Stimulated activated memory B cell treated with anti-CD40 and anti-IgM and Interleukin-4, amounts not matched to agents 10 μg/mL and 1 μg/mL and 100 μg/mL, for 72 hours (primary cell): Measurements from ENCODE around the gene TBKBP1.
"Not testable (repeated sequence)": the region's sequence is repeated elsewhere in the genome, so short reads cannot be mapped to it uniquely, and the experiment has no call there.

Source experiments
- ATAC-seq: fragments of 150-1000 bp; cut with Tn5 transposase; 2 replicates; pipeline ENCODE4 v1.10.0; 2021
- H3K27ac Mint-ChIP-seq: one replicate; pipeline ENCODE4 v1.8.0; 2022; ENCODE audit warnings: mild to moderate bottlenecking, mixed read lengths
- H3K27me3 Mint-ChIP-seq: one replicate; pipeline ENCODE4 v1.8.0; 2022; ENCODE audit warnings: mixed read lengths
- H3K36me3 Mint-ChIP-seq: one replicate; pipeline ENCODE4 v1.8.0; 2022; ENCODE audit warnings: mixed read lengths
- H3K4me1 Mint-ChIP-seq: one replicate; pipeline ENCODE4 v1.8.0; 2022; ENCODE audit warnings: mixed read lengths
- H3K4me3 Mint-ChIP-seq: one replicate; pipeline ENCODE4 v1.8.0; 2022; ENCODE audit warnings: mild to moderate bottlenecking, moderate library complexity, mixed read lengths
- H3K9me3 Mint-ChIP-seq: one replicate; pipeline ENCODE4 v1.8.0; 2022; ENCODE audit warnings: mixed read lengths

TBKBP1 gene

GRCh38 chr17:47670064-47670463 is 23.9 kb upstream of the TBKBP1 start:
- H3K4me3 Mint-ChIP-seq = no peak overlapping the region
- peaks cover 68% of the 10 kb centered on the region for H3K36me3 Mint-ChIP-seq
- H3K9me3 Mint-ChIP-seq = no peaks in the 10 kb centered on the region
- H3K4me1 Mint-ChIP-seq = peaks cover 7% of the 10 kb centered on the region
- H3K27me3 Mint-ChIP-seq = no peaks in the 10 kb centered on the region
- ATAC-seq = no peak
- peak overlapping the region; percentile 63 for H3K27ac Mint-ChIP-seq

GRCh38 chr17:47674499-47674898 is 19.5 kb upstream of the TBKBP1 start:
- peaks cover 7% of the 10 kb centered on the region for H3K4me1 Mint-ChIP-seq
- ATAC-seq = no peak
- no peak overlapping the region for H3K4me3 Mint-ChIP-seq
- H3K27ac Mint-ChIP-seq = no peak overlapping the region
- no peaks in the 10 kb centered on the region for H3K9me3 Mint-ChIP-seq
- H3K36me3 Mint-ChIP-seq = peaks cover 75% of the 10 kb centered on the region
- H3K27me3 Mint-ChIP-seq = no peaks in the 10 kb centered on the region

- Mint-ChIP-seq H3K4me3 (no peak overlapping the region), H3K27ac (no peak overlapping the region), H3K9me3 (no peaks in the 10 kb centered on the region), H3K27me3 (no peaks in the 10 kb centered on the region), H3K4me1 (no peaks in the 10 kb centered on the region), H3K36me3 (peaks cover 76% of the 10 kb centered on the region)
- no peak for ATAC-seq
These were observed 18.4 kb upstream of the TBKBP1 start for GRCh38 chr17:47675380-47676198.

- no peak for ATAC-seq
- Mint-ChIP-seq H3K27ac (no peak overlapping the region), H3K4me1 (no peaks in the 10 kb centered on the region), H3K27me3 (no peaks in the 10 kb centered on the region), H3K9me3 (no peaks in the 10 kb centered on the region), H3K36me3 (peaks cover 81% of the 10 kb centered on the region), H3K4me3 (no peak overlapping the region)
These were observed 17.8 kb upstream of the TBKBP1 start for GRCh38 chr17:47676199-47676472.

- H3K36me3 Mint-ChIP-seq = peaks cover 81% of the 10 kb centered on the region
- no peak overlapping the region for H3K4me3 Mint-ChIP-seq
- H3K27ac Mint-ChIP-seq = no peak overlapping the region
- H3K4me1 Mint-ChIP-seq = no peaks in the 10 kb centered on the region
- no peak for ATAC-seq
- no peaks in the 10 kb centered on the region for H3K9me3 Mint-ChIP-seq
- no peaks in the 10 kb centered on the region for H3K27me3 Mint-ChIP-seq
These were observed 17.3 kb upstream of the TBKBP1 start for GRCh38 chr17:47676510-47677165.

GRCh38 chr17:47678196-47678595 is 15.8 kb upstream of the TBKBP1 start:
- no peaks in the 10 kb centered on the region for H3K9me3 Mint-ChIP-seq
- no peak overlapping the region for H3K4me3 Mint-ChIP-seq
- H3K36me3 Mint-ChIP-seq = peaks cover 91% of the 10 kb centered on the region
- no peak overlapping the region for H3K27ac Mint-ChIP-seq
- H3K27me3 Mint-ChIP-seq = no peaks in the 10 kb centered on the region
- H3K4me1 Mint-ChIP-seq = no peaks in the 10 kb centered on the region
- no peak for ATAC-seq

GRCh38 chr17:47682138-47682537 is 11.8 kb upstream of the TBKBP1 start:
- H3K4me1 Mint-ChIP-seq = no peaks in the 10 kb centered on the region
- no peaks in the 10 kb centered on the region for H3K27me3 Mint-ChIP-seq
- no peak for ATAC-seq
- peaks cover 80% of the 10 kb centered on the region for H3K36me3 Mint-ChIP-seq
- H3K27ac Mint-ChIP-seq = no peak overlapping the region
- no peak overlapping the region for H3K4me3 Mint-ChIP-seq
- no peaks in the 10 kb centered on the region for H3K9me3 Mint-ChIP-seq

GRCh38 chr17:47682727-47683126 is 11.2 kb upstream of the TBKBP1 start:
- H3K4me1 Mint-ChIP-seq, H3K4me3 Mint-ChIP-seq, H3K9me3 Mint-ChIP-seq, ATAC-seq, H3K27me3 Mint-ChIP-seq, H3K27ac Mint-ChIP-seq: not testable (repeated sequence)
- peaks cover 74% of the 10 kb centered on the region for H3K36me3 Mint-ChIP-seq

- Mint-ChIP-seq H3K27ac (no peak overlapping the region), H3K36me3 (peaks cover 65% of the 10 kb centered on the region), H3K27me3 (no peaks in the 10 kb centered on the region), H3K4me1 (no peaks in the 10 kb centered on the region), H3K4me3 (no peak overlapping the region), H3K9me3 (no peaks in the 10 kb centered on the region)
- no peak for ATAC-seq
These were observed 9.9 kb upstream of the TBKBP1 start for GRCh38 chr17:47684025-47684424.

- Mint-ChIP-seq H3K4me1 (no peaks in the 10 kb centered on the region), H3K4me3 (no peak overlapping the region), H3K27ac (no peak overlapping the region), H3K9me3 (no peaks in the 10 kb centered on the region), H3K27me3 (no peaks in the 10 kb centered on the region), H3K36me3 (peaks cover 58% of the 10 kb centered on the region)
- no peak for ATAC-seq
These were observed 9.3 kb upstream of the TBKBP1 start for GRCh38 chr17:47684535-47685193.

GRCh38 chr17:47685556-47686275 is 8.2 kb upstream of the TBKBP1 start:
- Mint-ChIP-seq H3K4me3 (no peak overlapping the region), H3K27ac (no peak overlapping the region), H3K27me3 (no peaks in the 10 kb centered on the region), H3K4me1 (no peaks in the 10 kb centered on the region), H3K9me3 (no peaks in the 10 kb centered on the region), H3K36me3 (peaks cover 48% of the 10 kb centered on the region)
- no peak for ATAC-seq

- ATAC-seq = no peak
- Mint-ChIP-seq H3K4me1 (no peaks in the 10 kb centered on the region), H3K9me3 (no peaks in the 10 kb centered on the region), H3K36me3 (peaks cover 44% of the 10 kb centered on the region), H3K27me3 (no peaks in the 10 kb centered on the region), H3K4me3 (no peak overlapping the region), H3K27ac (no peak overlapping the region)
These were observed 7.7 kb upstream of the TBKBP1 start for GRCh38 chr17:47686276-47686635.

- no peaks in the 10 kb centered on the region for H3K27me3 Mint-ChIP-seq
- no peak overlapping the region for H3K4me3 Mint-ChIP-seq
- H3K27ac Mint-ChIP-seq = no peak overlapping the region
- no peaks in the 10 kb centered on the region for H3K9me3 Mint-ChIP-seq
- no peak for ATAC-seq
- H3K4me1 Mint-ChIP-seq = no peaks in the 10 kb centered on the region
- peaks cover 43% of the 10 kb centered on the region for H3K36me3 Mint-ChIP-seq
These were observed 7.2 kb upstream of the TBKBP1 start for GRCh38 chr17:47686664-47687327.

GRCh38 chr17:47687328-47687690 is 6.7 kb upstream of the TBKBP1 start:
- H3K4me3 Mint-ChIP-seq = no peak overlapping the region
- H3K36me3 Mint-ChIP-seq = peaks cover 38% of the 10 kb centered on the region
- no peak for ATAC-seq
- no peak overlapping the region for H3K27ac Mint-ChIP-seq
- H3K4me1 Mint-ChIP-seq = peaks cover 1% of the 10 kb centered on the region
- H3K9me3 Mint-ChIP-seq = no peaks in the 10 kb centered on the region
- no peaks in the 10 kb centered on the region for H3K27me3 Mint-ChIP-seq

- peaks cover 33% of the 10 kb centered on the region for H3K36me3 Mint-ChIP-seq
- no peaks in the 10 kb centered on the region for H3K9me3 Mint-ChIP-seq
- no peak overlapping the region for H3K27ac Mint-ChIP-seq
- peaks cover 6% of the 10 kb centered on the region for H3K4me1 Mint-ChIP-seq
- no peak for ATAC-seq
- no peak overlapping the region for H3K4me3 Mint-ChIP-seq
- H3K27me3 Mint-ChIP-seq = no peaks in the 10 kb centered on the region
These were observed 6.2 kb upstream of the TBKBP1 start for GRCh38 chr17:47687748-47688147.
